GM18907 (cell line): ENCODE measurements around the gene HSDL2.
"Not testable (repeated sequence)": the region's sequence is repeated elsewhere in the genome, so short reads cannot be mapped to it uniquely, and the experiment has no call there.

Source experiments
- ATAC-seq: cut with Tn5 transposase; IDR thresholded peaks from one replicate; pipeline ENCODE4 v1.9.1; 2021; ENCODE audit warnings: mild to moderate bottlenecking, moderate library complexity; ENCODE audit not compliant: unreplicated experiment

Gene HSDL2

DNA sequence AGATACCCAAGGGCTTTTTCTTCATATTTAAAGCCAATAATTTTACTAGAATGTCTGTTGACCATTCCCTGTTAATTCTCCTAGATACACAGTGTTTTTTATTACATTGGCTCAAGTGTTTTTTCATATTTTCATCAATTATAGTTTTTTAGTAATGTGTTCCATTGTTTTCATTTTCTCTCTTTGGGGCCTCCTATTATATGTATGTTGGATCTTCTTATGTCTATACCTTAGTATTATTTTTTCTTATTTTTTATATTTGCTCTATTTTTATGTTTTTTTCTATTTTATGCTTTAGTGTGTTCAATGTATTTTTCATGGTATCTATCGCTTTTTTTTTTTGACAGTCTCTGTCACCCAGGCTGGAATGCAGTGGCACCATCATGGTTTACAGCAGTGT is 114.2 kb downstream of the HSDL2 start:
- ATAC-seq, result no peak

DNA sequence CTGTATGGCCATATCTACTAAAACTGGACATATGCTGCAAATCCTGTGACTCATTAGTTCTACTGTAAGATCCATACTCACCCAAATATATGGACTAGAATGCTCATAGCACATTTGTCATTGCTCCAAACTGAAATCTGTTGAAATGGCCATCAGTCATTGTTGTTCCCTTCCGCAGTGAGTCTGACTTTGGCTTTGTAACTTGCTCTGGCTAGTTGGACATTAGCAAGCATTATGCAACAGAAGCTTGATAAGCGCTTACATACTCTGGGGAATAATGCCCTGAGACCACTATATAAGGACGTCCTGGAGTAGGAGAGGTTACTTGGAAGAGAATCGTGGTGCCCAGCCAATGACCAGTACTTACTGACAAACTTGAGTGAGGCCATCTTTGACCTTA is 115.7 kb downstream of the HSDL2 start:
- ATAC-seq, result no peak

DNA sequence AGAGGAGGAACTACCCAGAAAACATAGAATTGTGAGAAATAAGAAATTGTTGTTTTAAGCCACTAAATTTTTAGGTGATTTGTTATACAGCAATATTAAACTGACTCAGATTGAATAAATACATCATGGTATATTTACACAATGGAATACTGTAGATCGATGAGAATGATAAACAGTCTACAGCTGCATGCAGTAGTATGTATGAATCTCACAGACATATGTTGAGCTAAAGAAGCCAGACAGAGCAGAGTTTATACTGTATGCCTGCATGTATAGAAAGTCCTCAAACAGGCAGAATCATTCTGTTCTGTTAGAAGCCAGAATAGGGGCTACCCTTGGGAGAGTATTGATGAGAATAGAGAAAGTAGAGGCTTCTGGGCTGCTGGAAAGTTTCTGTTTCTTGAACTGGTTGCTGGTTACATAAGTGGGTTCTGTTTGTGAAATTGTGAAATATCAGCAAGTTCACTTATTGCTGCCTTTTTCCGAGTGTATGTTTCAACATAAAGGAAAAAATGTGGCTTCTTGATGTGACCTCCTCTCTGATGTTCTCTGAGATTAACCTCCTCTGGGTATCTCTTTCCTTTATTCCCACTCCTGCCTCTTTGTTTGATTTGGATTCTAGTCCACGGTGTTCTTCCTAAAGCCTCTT is 116.3 kb downstream of the HSDL2 start:
- ATAC-seq, result no peak

DNA sequence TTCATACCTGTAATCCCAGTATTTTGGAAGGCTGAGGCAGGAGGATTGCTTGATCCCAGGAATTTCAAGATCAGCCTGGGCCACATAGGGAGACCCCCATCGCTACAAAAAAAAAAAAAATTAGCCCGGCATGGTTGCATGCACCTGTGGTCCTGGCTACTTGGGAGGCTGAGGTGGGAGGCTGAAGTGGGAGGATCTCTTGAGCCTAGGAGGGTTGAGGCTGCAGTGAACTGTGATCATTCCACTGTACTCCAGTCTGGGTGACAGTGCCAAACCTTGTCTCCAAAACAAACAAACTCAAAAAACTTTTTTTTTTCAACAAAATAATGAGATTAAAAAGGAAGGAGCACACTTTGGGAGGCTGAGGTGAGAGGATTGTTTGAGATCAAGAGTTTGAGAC is 120.9 kb downstream of the HSDL2 start:
- no peak for ATAC-seq

DNA sequence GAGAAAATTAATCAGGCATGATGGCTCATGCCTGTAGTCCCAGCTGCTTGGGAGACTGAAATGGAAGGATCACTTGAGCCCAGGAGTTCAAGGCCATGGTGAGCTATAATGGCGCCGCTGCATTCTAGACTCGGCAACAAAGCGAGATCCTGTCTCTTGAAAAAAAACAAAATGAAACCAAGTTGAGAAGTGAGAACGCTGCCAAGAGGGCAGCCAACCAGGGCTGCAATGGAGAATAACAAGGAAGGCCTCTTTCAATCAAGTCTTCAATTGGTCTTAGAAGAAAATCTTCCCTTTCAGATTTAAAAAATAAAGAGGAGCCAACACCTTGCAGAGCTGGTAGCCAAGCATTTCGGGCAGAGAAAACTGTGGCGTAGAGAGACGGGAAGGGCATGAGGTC is 121.4 kb downstream of the HSDL2 start:
- no peak for ATAC-seq

DNA sequence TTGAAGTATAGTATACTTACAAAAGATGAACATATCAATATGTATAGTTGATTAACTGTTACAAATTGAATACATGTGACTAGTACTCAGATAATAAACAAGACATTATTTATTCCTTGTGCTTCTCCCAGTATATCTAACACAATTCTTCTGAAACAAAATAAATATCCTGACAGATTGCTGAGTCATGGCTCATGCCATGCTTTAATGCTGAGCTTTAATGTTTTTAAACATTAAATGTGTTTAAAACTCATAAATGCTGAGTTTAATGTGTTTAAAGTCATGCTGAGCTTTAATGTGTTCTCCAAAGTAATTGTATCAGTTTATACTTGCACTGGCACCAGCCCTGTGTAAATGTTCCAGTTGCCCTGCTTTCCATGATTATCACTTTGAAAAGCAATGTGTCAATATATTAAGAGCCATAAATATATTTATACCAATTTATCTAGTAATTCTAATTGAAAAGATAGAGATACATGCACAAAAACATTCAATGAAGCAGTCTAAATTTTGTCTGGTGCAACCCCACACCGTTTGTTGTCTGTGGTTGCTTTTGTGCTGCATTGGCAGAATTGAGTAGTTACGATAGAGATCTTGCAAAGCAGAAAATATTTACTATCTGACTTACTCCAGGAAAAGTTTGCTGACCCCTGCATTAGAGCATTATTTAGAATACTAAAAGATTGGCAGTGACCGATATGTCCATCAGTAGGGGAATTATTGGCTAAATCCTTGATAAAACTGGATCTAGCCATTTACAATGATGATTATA is 122.5 kb downstream of the HSDL2 start:
- ATAC-seq, result no peak

GRCh38 chr9:112503170-112503569 is 123.3 kb downstream of the HSDL2 start:
- ATAC-seq, result no peak

GRCh38 chr9:112505086-112505485 is 125.2 kb downstream of the HSDL2 start:
- no peak for ATAC-seq

- ATAC-seq, result no peak
Observed at GRCh38 chr9:112505607-112506006, 125.7 kb downstream of the HSDL2 start.

- ATAC-seq, result no peak
Observed at GRCh38 chr9:112506571-112506970, 126.7 kb downstream of the HSDL2 start.

DNA sequence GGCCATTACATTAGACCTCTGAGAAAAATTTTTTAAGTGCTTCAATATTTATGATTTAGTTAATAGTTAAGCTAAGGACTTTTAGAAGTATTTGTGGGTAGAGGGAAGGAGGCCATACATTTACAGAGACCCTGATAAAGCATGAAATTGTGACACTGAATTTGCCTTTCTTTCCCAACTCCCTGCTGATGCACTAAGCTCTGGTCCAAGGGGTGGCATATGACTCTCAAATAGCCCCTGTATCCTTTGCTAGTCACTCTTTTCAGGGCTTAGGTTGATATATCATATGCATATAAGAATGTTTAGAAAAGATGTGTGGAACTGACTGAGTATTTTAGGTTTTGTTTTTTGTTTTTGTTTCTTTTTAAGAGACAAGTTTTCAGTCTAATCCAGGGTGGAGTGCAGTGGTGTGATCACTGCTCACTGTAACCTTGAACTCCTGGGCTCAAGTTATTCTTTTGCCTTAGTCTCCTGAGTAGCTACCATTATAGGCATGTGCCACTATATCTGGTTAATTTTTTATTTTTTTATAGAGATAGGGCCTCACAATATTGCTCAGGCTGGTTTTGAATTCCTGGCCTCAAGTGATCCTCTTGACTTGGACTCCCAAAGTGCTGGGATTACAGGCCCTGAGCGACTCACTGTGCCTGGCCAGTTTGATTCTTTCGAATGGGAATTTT is 127.2 kb downstream of the HSDL2 start:
- no peak for ATAC-seq

GRCh38 chr9:112508377-112508776 is 128.5 kb downstream of the HSDL2 start:
- ATAC-seq, result no peak

- ATAC-seq, result not testable (repeated sequence)
Observed at GRCh38 chr9:112512377-112512776, 132.5 kb downstream of the HSDL2 start.

DNA sequence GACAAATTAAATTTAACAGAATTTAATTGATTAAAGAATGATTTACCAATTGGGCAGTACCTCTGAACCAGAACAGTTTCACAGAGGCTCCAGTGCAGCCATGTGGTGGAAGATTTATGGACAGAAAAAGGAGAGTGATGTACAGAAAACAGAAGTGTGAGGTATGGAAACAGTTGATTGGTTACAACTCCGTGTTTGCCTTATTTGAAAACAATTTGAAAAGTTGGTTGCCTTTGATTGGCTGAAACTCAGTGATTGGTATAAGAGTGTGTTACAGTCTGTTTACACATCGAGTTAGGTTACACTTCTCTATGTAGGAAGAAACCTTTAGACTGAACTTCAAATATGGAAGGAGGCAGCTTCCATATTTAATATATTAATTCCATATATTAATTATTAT is 136.9 kb downstream of the HSDL2 start:
- no peak for ATAC-seq

DNA sequence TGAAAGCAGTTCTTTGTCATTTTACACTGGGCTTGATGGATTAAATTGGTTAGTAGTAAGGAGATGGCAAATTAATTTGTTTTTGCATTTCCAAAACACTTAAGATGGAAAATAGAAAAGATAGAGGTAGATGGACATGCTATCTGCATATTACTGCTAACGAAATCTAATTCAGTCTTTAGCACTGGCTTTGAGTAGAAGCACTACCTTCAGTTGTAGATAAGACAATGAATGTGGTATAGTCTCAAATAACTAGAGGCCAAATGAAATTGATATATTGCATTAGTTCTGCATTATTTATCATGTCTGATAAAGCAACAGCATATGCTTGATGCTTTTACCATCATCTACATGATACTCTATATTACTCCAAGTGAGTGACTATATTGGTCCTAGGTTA is 140.2 kb downstream of the HSDL2 start:
- no peak for ATAC-seq

DNA sequence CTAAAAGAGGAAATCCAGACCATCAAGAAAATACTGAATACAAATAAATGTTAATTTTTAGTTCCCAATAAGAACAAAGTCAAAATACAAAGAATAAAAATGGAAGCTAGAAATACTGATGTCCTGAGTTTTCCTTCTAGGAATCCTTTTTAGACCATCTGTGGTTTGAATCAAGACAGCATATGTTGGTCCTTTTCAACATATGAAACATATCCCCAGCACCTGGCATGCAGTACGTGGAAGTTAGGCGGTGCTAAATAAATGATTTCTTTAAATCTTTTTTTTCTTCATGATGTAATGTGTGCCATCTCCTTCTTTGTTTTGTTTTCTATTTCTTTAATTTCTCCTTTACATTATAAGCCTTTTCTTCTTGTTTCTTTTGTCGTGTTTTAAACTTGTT is 140.7 kb downstream of the HSDL2 start:
- ATAC-seq, result no peak
